HEK293 (cell line): ENCODE measurements around the gene SDF2L1.

Experiments used
- ZBTB7A ChIP-seq: fragments of 450-650 bp; formaldehyde crosslinking; IDR thresholded peaks from 2 replicates; pipeline ENCODE4 v1.5.1; 2016; ENCODE audit warnings: low read depth, missing biosample characterization, missing genetic modification characterization
- TF ChIP-seq, protein P1 (sequence below): fragments of 450-650 bp; formaldehyde crosslinking; IDR thresholded peaks from 2 replicates; pipeline ENCODE4 v1.5.1; 2016; ENCODE audit warnings: missing biosample characterization, missing genetic modification characterization

DNA sequence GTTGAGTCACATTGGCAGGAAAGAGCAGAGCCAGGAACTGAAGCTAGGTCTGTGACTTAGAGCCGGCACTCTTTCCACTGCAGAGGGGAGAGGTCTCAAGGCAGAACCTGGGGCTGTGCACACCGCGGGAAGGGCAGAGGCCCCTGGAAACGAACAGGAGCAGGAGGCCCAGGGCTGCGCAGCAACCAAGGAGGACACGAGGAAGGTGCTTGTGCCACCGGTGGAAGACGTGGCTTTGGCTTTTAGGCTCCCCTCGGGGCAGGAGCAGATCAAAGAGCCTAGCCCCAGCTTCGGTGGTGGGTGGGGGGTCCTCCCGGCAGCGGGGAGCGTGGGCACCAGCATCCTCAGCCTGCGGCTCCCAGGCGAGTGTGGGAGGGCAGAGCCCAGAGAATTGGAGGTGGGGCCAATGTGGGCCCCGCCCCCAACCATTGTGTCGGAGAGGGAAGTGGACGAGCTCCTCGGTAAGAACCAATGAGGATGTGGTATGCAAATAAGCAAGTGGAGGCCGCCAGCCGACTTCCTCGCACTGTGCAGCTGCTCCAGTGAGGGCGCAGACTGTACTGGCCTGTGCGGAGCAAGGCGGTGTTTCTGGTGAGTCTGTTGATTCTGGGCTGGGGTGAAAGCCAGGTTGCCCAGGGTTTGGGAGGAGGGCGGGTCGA, 9.7 kb upstream of the SDF2L1 start, which contains the start of gene CCDC116:
- TF ChIP-seq, protein P1, sequence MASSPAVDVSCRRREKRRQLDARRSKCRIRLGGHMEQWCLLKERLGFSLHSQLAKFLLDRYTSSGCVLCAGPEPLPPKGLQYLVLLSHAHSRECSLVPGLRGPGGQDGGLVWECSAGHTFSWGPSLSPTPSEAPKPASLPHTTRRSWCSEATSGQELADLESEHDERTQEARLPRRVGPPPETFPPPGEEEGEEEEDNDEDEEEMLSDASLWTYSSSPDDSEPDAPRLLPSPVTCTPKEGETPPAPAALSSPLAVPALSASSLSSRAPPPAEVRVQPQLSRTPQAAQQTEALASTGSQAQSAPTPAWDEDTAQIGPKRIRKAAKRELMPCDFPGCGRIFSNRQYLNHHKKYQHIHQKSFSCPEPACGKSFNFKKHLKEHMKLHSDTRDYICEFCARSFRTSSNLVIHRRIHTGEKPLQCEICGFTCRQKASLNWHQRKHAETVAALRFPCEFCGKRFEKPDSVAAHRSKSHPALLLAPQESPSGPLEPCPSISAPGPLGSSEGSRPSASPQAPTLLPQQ (tag by site-specific recombination), result no peak
- TF ChIP-seq ZBTB7A (tag by site-specific recombination), result no peak
